Muscle of back (tissue), 11 donors: ENCODE data around the gene CCDC191. TPM values are rescaled to one million over a fixed set of nuclear protein-coding genes. Genes with fewer than 3 reads are reported as not detected.

Source experiments
- DNase-seq, 3 donors: peaks; one replicate each; pipeline versions ENCODE4 v3.0.0 to v3.0.0-alpha.2; 2013
- polyA plus RNA-seq, 10 donors: library from polyadenylated mRNA; unstranded; fragments of 120-200 nt; gene quantifications; one replicate each; pipeline ENCODE4 v1.2.1, GENCODE V29; 2013; ENCODE audit not compliant: insufficient read length in 10 of 10

The CCDC191 gene
- polyA plus RNA-seq, 10 donors: 2.1 to 6.1 (median 3.5) TPM

DNA sequence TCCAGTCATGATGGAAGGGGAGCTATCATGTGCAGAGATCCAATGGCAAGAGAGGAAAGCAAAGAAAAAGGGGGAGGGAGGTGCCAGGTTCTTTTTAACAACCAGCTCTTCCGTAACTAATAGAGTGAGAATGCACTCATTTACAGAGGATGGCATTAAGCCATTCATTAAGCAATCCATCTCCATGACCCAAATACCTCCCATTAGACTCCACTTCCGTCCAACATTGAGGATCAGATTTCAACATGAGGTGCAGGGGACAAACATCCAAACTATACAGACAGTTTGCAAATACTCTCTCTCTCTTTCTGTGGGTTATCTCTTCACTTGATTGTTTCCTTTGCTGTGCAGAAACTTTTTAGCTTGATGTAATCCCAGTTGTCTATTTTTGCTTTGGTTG is 87.3 kb downstream of the CCDC191 start:
- no peak for DNase-seq

DNA sequence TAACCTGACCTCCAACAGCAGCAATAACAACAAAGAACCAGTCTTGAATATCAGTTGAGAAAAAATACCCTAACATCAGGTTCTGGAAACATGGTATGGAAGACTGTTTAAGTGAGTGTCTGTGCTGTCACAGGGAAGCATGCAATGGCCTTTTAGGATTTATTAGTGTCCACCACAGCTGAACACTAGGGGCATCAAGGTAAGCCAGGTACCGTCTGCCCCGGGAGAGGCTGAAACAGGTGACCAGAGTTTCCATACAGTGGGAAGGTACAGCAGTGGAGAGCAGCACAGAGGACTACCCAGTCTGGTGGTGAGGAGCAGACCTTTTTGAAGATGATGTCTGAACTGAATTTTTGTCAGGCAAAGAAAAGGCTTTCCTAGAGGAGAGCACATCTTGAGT is 90.2 kb downstream of the CCDC191 start:
- DNase-seq: no peak

DNA sequence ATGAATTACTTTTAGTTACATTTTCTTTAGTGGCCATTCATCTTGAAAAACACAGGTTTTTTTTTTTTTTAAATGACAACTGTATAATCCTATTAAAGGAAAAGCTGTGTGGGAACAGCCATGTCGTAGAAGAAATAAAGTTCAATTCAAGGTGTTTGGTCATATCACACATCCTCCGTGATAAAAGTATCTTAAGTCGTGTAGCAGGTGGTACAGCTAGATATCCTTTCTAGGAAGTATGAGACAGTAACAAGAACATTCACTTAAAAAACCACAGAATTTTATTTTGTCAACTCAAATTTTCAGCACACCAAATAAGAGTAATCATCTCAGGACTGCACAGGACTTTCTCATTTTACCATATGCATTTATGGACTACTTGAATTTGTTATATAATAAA is 92.4 kb downstream of the CCDC191 start:
- DNase-seq: no peak

DNA sequence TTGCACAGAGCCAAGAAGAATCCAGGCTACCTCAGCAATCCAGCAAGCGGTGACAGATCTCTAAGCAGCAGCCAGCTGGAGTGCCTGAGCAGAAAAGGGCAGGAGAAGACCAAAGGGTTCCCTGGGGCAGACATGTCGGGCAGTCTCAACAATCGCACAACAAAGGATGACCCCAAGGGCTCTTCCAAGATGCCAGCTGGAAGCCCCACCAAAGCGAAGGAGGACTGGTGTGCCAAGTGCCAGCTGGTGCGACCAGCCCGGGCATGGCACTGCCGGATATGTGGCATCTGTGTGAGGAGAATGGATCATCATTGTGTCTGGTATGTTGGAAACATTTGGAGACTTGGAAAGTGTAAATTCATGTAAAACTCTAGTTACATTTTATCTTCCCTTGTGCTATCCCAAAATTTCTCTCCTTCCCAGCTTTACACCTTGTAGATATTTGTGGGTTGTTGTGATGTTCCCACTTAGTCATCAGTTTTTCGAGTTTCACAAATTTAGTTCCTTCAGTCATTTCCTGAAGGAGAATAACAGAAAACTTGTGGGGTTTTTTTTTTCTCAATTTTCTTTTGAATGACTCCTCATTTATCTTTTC is 102.1 kb downstream of the CCDC191 start:
- DNase-seq: no peak

DNA sequence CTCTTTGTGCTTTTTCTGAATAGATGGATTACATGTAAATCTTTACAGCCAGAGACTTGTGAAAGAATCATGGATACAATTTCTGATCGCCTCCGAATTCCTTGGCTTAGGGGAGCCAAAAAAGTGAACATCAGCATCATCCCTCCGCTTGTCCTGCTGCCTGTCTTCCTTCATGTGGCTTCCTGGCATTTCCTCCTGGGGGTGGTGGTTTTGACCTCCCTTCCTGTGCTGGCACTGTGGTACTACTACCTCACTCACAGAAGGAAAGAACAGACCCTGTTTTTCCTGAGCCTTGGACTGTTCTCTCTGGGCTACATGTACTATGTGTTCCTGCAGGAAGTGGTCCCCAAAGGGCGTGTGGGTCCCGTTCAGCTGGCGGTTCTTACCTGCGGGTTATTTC is 102.6 kb downstream of the CCDC191 start:
- no peak for DNase-seq

DNA sequence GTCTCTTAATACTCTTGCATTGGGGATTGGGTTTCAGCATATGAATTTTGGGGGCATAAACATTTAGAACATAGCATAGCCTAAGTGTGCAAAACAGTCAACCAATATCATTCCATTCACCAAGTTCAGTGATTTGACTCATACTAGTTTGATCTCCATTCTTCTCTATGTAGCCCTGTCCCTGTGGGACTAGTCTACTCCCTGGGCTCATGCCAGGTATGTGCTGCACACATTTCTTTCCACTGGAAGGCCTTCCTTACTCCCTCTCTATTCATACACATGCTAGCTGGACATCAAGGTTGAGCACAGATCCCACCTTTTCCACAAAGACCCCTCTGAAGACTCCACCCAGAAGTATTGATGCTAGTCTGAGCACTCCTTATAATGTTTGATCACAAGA is 103.4 kb downstream of the CCDC191 start:
- no peak for DNase-seq

DNA sequence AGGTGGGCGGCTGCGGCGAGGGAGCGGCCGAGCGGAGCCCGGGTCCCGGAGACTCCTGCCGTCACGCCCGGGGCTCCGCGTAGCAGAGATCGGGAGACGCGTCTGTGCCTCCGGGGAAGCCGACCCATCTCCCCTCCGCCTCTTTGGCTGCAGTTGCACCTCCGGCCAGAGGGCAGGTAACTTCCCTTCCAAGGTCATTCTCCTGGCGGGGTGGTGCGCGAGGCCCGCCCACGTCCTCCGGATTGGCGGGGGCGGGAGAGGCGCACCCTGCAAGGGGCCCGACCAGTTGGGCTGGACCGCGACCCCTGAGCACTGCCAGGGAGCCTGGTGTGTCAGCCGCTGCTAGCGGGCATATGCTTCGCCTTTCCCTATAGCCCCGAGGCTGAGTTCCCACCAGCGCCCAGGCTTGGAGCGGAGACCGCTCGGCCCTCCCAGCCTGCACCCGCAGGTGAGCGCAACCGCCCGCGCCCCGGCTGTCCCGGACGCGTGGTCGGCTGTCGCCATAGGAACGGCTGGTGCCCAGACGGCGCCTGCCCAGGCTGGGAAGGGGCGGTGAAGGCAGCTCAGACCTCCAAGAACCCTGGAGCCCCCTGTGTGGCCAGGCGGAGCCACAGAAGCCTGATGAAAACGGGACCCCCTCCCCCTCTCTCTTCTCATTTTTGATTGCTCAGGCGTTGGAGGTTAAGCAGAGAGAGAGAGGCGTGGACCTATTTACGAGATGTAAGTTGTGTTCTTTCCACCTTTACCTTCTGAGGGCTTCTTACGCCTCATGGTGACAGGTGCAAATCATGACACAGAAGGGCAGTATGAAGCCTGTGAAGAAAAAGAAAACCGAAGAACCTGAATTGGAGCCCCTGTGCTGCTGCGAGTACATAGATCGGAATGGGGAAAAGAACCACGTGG is 108.1 kb downstream of the CCDC191 start:
- DNase-seq: peak in 2 of 3 donors; percentile 6 to 38

DNA sequence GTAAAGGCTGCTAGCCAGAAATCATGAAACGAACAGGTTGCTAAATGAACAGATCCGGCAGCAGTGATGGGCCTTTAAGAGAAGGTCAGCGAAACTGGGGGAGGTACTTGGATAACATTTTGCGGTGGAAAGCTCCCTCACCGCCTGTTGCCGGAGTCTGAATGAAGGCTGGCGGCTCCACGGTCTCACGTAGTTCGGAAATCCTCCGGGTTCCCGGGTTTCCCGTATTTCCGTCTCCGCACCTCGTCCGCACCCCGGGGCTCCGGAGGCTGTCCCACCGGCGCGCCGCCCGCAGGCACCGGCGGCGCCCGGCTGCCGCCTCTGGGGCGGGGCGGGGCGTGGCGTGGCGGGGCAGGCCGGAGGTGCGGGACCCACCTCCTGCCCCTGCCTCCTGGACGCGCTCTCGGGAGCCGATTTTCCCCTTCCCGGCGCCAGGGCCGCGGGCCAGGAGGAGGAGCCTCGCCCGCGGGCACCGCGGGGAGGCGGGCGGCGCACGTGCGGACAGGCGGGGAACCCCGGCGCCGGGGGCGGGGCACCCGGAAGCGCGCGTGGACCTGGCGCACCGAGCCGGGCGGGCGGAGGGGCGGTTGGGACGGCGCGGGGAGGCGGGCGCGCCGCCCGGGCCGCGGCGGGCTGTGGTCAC is 108.8 kb downstream of the CCDC191 start, which contains the start of gene ZDHHC23:
Gene ZDHHC23, plus strand, starts transcription at position 642 of the 643 bp plus-strand sequence. CDS start 790 bp downstream, outside the sequence.
- DNase-seq: peak; percentile 19 to 63 (median 46)

DNA sequence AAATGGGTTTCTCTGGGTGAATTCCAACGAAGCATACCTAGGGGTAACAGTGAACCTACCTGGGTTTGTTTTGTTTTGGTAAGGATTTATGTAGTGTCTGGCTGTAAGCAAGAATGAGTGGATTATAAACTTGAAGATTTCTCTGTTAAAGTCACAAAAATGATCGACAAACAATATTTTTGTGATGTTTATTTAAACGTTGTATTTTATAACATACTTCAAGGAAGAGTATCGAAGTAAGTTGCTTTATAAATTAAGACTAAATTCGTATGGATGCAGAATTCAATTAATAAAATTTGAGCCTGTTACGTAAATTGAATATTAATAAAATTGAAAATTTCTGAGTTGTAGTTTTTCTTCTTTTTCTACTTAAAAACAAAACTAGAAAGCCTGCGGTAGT is 109.5 kb downstream of the CCDC191 start:
- DNase-seq: no peak

DNA sequence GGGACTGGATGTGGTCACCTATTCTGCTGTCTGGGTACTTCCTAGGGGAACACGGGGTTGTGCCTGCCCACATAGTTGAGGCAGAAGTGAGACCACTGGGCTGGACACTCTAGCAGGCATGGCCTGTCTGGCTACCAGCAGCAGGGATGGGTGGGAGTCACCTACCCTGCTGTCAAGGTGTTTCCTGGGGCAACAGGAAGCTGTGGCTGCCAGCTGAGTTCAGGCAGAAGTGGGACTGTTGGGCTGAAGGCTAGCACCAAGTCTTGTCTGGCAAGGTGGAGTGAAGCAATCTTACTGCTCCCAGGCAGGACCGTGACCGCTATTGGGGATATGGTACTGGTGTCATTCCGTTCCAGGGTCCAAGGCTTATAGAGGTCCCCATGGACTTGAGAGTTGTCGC is 128.8 kb downstream of the CCDC191 start:
- peak in 1 of 3 donors; percentile 4 for DNase-seq

DNA sequence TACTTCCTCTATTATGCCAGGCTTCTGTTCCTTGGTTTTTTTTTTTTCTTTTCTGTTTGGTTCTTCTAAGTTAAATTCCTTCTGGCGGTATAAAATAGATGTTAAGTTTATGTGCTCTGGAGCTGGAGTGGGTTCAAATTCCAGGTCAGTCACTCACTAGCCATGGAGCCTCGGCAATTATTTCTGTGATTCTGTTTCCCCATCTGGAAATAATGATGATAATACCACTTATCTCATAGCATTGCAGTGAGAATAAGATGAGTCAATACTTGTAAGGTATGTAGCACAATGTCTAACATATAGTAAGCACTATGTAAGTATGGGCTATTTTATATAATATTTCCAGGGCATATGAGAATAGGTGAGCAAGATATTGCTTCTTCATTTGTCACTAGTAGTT is 141.7 kb downstream of the CCDC191 start:
- peak in 1 of 3 donors; percentile 82 for DNase-seq

Other genes starting within 250 kb of the CCDC191 start
- 1 to 10 TPM in 8 of 10 donors, under 1 TPM in 2; 0.72 to 3.0 (median 2.1) TPM for gene GRAMD1C, start 217.7 kb downstream of the CCDC191 start, polyA plus RNA-seq
- gene ZDHHC23, start 108.5 kb downstream of the CCDC191 start, polyA plus RNA-seq: 1 to 10 TPM in 4 of 10 donors, under 1 TPM in 6; 0.62 to 1.6 (median 0.95) TPM
- 10 to 100 TPM in 7 of 10 donors, 1 to 10 TPM in 3; 8.4 to 18.4 (median 12.8) TPM for gene QTRT2, start 211 bp upstream of the CCDC191 start, polyA plus RNA-seq
- gene DRD3, start 122.5 kb upstream of the CCDC191 start, polyA plus RNA-seq: not detected
- gene ZNF80, start 181.1 kb upstream of the CCDC191 start, polyA plus RNA-seq: under 1 TPM in 2 of 10 donors, not detected in 8; 0.12 to 0.17 TPM
- gene TIGIT, start 237.5 kb upstream of the CCDC191 start, polyA plus RNA-seq: 1 to 10 TPM in 1 of 10 donors, under 1 TPM in 5, not detected in 4; 0.12 to 1.6 (median 0.18) TPM